LNCaP clone FGC (cell line): Measurements from ENCODE around the gene MYOM3.

Experiments used
- DNase-seq: peaks from one replicate; pipeline ENCODE4 v3.0.0-alpha.2; 2011; ENCODE audit warnings: low read depth
- H3K4me3 ChIP-seq: 2 replicates; pipeline ENCODE4 v1.5.1; 2011; ENCODE audit warnings: mild to moderate bottlenecking, low read depth, low read length, control low read depth
- TF ChIP-seq, protein P1 (sequence below): IDR thresholded peaks from 2 replicates; pipeline ENCODE4 v1.5.1; 2012; ENCODE audit warnings: mild to moderate bottlenecking; ENCODE audit not compliant: control insufficient read depth, insufficient read depth; ENCODE audit errors: extremely low read depth

MYOM3 gene

GRCh38 chr1:24121406-24121805 lies 9.5 kb upstream of the MYOM3 start:
- H3K4me3 ChIP-seq = no peak overlapping the region
- TF ChIP-seq, protein P1, sequence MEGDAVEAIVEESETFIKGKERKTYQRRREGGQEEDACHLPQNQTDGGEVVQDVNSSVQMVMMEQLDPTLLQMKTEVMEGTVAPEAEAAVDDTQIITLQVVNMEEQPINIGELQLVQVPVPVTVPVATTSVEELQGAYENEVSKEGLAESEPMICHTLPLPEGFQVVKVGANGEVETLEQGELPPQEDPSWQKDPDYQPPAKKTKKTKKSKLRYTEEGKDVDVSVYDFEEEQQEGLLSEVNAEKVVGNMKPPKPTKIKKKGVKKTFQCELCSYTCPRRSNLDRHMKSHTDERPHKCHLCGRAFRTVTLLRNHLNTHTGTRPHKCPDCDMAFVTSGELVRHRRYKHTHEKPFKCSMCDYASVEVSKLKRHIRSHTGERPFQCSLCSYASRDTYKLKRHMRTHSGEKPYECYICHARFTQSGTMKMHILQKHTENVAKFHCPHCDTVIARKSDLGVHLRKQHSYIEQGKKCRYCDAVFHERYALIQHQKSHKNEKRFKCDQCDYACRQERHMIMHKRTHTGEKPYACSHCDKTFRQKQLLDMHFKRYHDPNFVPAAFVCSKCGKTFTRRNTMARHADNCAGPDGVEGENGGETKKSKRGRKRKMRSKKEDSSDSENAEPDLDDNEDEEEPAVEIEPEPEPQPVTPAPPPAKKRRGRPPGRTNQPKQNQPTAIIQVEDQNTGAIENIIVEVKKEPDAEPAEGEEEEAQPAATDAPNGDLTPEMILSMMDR = no peak
- no peak for DNase-seq

- no peak overlapping the region for H3K4me3 ChIP-seq
- TF ChIP-seq, protein P1 = no peak
- no peak for DNase-seq
Measured at GRCh38 chr1:24120965-24121364, 9.0 kb upstream of the MYOM3 start.

GRCh38 chr1:24119859-24120756 lies 8.2 kb upstream of the MYOM3 start:
- no peak overlapping the region for H3K4me3 ChIP-seq
- DNase-seq = peak; percentile 67
- TF ChIP-seq, protein P1 = no peak

- no peak overlapping the region for H3K4me3 ChIP-seq
Measured at GRCh38 chr1:24119489-24119858, 7.5 kb upstream of the MYOM3 start.

DNA sequence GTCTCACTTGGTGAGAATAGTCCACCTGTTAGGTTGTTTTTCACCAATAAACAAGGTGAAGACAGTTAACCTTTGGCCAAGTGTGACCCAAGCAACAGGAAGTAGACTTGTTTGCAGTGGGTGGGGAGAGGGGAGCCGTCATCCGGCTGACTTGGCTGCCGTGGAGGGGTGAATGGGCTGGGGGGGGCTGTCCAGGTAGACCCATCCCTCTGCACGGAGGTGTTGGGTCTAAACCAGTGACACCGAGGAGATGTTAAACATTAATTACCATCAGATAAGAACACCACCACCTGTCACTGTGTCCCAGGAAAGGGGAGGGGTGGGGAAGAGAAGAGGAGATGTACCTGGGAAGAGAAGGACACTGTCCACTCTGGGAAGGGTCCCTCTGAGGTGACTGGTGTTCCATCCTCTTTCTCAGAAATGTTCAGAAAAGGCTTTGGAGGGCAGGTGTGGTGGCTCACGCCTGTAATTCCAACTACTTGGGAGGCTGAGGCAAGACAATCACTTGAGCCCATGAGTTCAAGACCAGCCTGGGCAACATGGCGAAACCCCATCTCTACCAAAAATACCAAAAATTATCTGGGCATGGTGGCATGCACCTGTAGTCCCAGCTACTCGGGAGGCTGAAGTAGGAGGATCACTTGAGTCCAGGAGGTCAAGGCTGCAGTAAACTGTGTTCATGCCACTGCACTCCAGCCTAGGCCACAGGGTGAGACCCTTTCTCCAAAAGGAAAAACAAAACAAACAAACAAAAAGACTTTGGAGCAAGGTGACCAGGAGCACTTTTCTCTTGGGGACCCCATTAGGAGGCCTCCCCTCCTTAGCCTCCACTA lies 6.7 kb upstream of the MYOM3 start:
- TF ChIP-seq, protein P1 = no peak
- no peak overlapping the region for H3K4me3 ChIP-seq
- DNase-seq = no peak

More at GRCh38 chr1:24119489-24119858, 7.5 kb upstream of the MYOM3 start:
- TF ChIP-seq, protein P1 = no peak
- no peak for DNase-seq

GRCh38 chr1:24117722-24118409 lies 5.9 kb upstream of the MYOM3 start:
- TF ChIP-seq, protein P1 = no peak
- H3K4me3 ChIP-seq = no peak overlapping the region
- no peak for DNase-seq
